Spleen (tissue), 7 donors: Measurements from ENCODE around the gene EFCAB9.

Source experiments
- POLR2A ChIP-seq, 3 donors: fragments of 450-650 bp; IDR thresholded peaks; one replicate each; pipeline ENCODE4 v1.5.1; 2017; ENCODE audit warnings: antibody characterized with exemption in 3 of 3, mild to moderate bottlenecking in 1 of 3
- TF ChIP-seq, protein P1 (sequence below), 11 experiments: fragments of 200-600 bp in 7 of 11; fragments of 450-650 bp in 4 of 11; sonication (generic) in 4 of 11; IDR thresholded peaks in 8 of 11; conservative IDR thresholded peaks in 3 of 11; 1 replicate in 7 of 11; 2 replicates in 4 of 11; pipeline versions ENCODE4 v1.4.0 to v1.8.0; 2016 to 2021; ENCODE audit warnings: antibody characterized with exemption in 11 of 11, inconsistent platforms in 4 of 11, mild to moderate bottlenecking in 1 of 11
- donor health status: DM: no; HTN: no; CAD: no; lungs with moderate emphysema.
- donor health status: DM: no; HTN: no; CAD: no.
- donor health status: DM: no; HTN: no; CAD: no.

- TF ChIP-seq, protein P1, sequence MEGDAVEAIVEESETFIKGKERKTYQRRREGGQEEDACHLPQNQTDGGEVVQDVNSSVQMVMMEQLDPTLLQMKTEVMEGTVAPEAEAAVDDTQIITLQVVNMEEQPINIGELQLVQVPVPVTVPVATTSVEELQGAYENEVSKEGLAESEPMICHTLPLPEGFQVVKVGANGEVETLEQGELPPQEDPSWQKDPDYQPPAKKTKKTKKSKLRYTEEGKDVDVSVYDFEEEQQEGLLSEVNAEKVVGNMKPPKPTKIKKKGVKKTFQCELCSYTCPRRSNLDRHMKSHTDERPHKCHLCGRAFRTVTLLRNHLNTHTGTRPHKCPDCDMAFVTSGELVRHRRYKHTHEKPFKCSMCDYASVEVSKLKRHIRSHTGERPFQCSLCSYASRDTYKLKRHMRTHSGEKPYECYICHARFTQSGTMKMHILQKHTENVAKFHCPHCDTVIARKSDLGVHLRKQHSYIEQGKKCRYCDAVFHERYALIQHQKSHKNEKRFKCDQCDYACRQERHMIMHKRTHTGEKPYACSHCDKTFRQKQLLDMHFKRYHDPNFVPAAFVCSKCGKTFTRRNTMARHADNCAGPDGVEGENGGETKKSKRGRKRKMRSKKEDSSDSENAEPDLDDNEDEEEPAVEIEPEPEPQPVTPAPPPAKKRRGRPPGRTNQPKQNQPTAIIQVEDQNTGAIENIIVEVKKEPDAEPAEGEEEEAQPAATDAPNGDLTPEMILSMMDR (IDR thresholded peaks at IDR 0.05 in 8 of 11, conservative IDR thresholded peaks at IDR 0.05 in 3 of 11) = no peak
- no peak for TF ChIP-seq POLR2A (IDR thresholded peaks at IDR 0.05)
Observed at GRCh38 chr5:172150514-172151425, 43.2 kb upstream of the EFCAB9 start.
